K562 (cell line): ENCODE results near the gene PPP3CB. TPM values are rescaled to one million over a fixed set of nuclear protein-coding genes. Genes with fewer than 3 reads are reported as not detected.

ENCODE experiments used
- ATAC-seq: fragments of 200-7000 bp; cut with Tn5 transposase; 3 replicates; pipeline ENCODE4 v1.9.1; 2020; ENCODE audit warnings: moderate library complexity
- BruUV-seq: library from RNA; stranded (reverse); fragments of 400-500 nt; replicated peaks from 2 replicates; lab custom pipeline; 2021; lab: Mats Ljungman, UMichigan
- CTCF ChIA-PET: fragments of 300-600 bp; formaldehyde crosslinking; extraction: SDS; loops from one replicate; lab custom pipeline; 2021; ENCODE audit warnings: low intra/inter-chr PET ratio; lab: Yijun Ruan, JAX
- POLR2A ChIA-PET: fragments of 300-600, 350-650 bp; sonication (Branson Sonifier 250); formaldehyde crosslinking; extraction: SDS; loops from one replicate; lab custom pipeline; 2021; ENCODE audit warnings: antibody characterized with exemption, inconsistent platforms; lab: Yijun Ruan, JAX
- DNase-seq, 4 experiments: peaks; one replicate each; pipeline versions ENCODE4 v3.0.0 to v3.0.0-alpha.2; 2011 to 2018; ENCODE audit warnings: low spot score in 3 of 4, mixed read lengths in 3 of 4; ENCODE audit errors: extremely low read depth in 1 of 4
- FAIRE-seq: peaks from 2 replicates; lab custom pipeline; 2011; peaks lifted over from hg19 to GRCh38; lab: Jason Lieb, UNC
- H2AFZ ChIP-seq: 2 replicates; pipeline ENCODE4 v1.6.0; 2011; ENCODE audit warnings: low read depth, low read length, control low read depth, inconsistent platforms
- H3K27ac ChIP-seq: fragments of 200-600 bp; 3 replicates; pipeline ENCODE4 v1.8.0; 2011; ENCODE audit warnings: low read depth, mild to moderate bottlenecking, control low read depth, inconsistent platforms, low read length, moderate library complexity, mixed read lengths; ENCODE audit errors: extremely low read depth
- H3K27me3 ChIP-seq, 2 experiments: fragments of 300-600 bp in 1 of 2; 2 replicates in 1 of 2; 3 replicates in 1 of 2; pipeline versions ENCODE4 v1.6.0 to v1.8.0; 2011; ENCODE audit warnings: inconsistent platforms in 2 of 2, low read length in 2 of 2, mild to moderate bottlenecking in 1 of 2, mixed read lengths in 1 of 2, moderate library complexity in 1 of 2; ENCODE audit not compliant: control insufficient read depth in 2 of 2, insufficient read depth in 2 of 2
- H3K36me3 ChIP-seq: fragments of 300-600 bp; 3 replicates; pipeline ENCODE4 v1.8.0; 2011; ENCODE audit warnings: mild to moderate bottlenecking, low read length, inconsistent platforms; ENCODE audit not compliant: control insufficient read depth, insufficient read depth
- H3K4me1 ChIP-seq, 2 experiments: fragments of 200-600 bp in 1 of 2; replicated peaks in 1 of 2; 2 replicates in 1 of 2; 3 replicates in 1 of 2; pipeline versions ENCODE4 v1.5.1 to v1.8.0; 2011; ENCODE audit warnings: inconsistent platforms in 2 of 2, low read length in 2 of 2, mild to moderate bottlenecking in 1 of 2, mixed read lengths in 1 of 2, moderate library complexity in 1 of 2; ENCODE audit not compliant: control insufficient read depth in 2 of 2, insufficient read depth in 2 of 2
- H3K4me2 ChIP-seq: 2 replicates; pipeline ENCODE4 v1.6.1; 2011; ENCODE audit warnings: low read length, control low read depth, inconsistent platforms, mixed read lengths; ENCODE audit not compliant: insufficient read depth
- H3K4me3 ChIP-seq: fragments of 200-600 bp; sonication (generic), shearing (Covaris generic); 2 replicates; pipeline ENCODE4 v1.5.1; 2016; ENCODE audit warnings: control low read depth, inconsistent platforms
- H3K79me2 ChIP-seq: fragments of 200-600 bp; 3 replicates; pipeline ENCODE4 v1.8.0; 2011; ENCODE audit warnings: low read length, inconsistent platforms; ENCODE audit not compliant: control insufficient read depth, insufficient read depth
- H3K9ac ChIP-seq, 2 experiments: 2 replicates each; pipeline versions ENCODE4 v1.6.0 to v1.6.1; 2011; ENCODE audit warnings: low read depth in 2 of 2, low read length in 2 of 2, control low read depth in 1 of 2, inconsistent platforms in 1 of 2, mild to moderate bottlenecking in 1 of 2, mixed read lengths in 1 of 2; ENCODE audit not compliant: insufficient read depth in 1 of 2
- H3K9me1 ChIP-seq: one replicate; pipeline ENCODE4 v1.6.0; 2011; ENCODE audit warnings: inconsistent platforms, mild to moderate bottlenecking, low read length, moderate library complexity; ENCODE audit not compliant: control insufficient read depth, insufficient read depth
- H3K9me3 ChIP-seq: replicated peaks from 2 replicates; pipeline ENCODE4 v1.5.1; 2011; ENCODE audit warnings: low read depth, low read length, inconsistent platforms; ENCODE audit not compliant: control insufficient read depth, insufficient read depth
- H4K20me1 ChIP-seq: replicated peaks from 2 replicates; pipeline ENCODE4 v1.6.1; 2011; ENCODE audit warnings: low read length, inconsistent platforms, mixed read lengths; ENCODE audit not compliant: control insufficient read depth, insufficient read depth
- CEBPB ChIP-seq: fragments of 450-650 bp; IDR thresholded peaks from 2 replicates; pipeline ENCODE4 v1.6.1; 2016; ENCODE audit warnings: missing genetic modification characterization, missing compliant biosample characterization
- DMBX1 ChIP-seq: fragments of 250-450 bp; sonication (Bioruptor Pico); IDR thresholded peaks from 2 replicates; pipeline ENCODE4 v1.8.0; 2022; ENCODE audit warnings: inconsistent platforms, mild to moderate bottlenecking, moderate library complexity, borderline replicate concordance
- E2F8 ChIP-seq: fragments of 450-650 bp; IDR thresholded peaks from 2 replicates; pipeline ENCODE4 v1.7.1; 2018; ENCODE audit warnings: mild to moderate bottlenecking, low read depth; ENCODE audit not compliant: partially characterized antibody
- GTF3C2 ChIP-seq: IDR thresholded peaks from 3 replicates; pipeline ENCODE4 v1.6.1; 2011; ENCODE audit warnings: borderline replicate concordance, mild to moderate bottlenecking, moderate library complexity; ENCODE audit not compliant: insufficient read length; ENCODE audit errors: extremely low read depth
- KAT8 ChIP-seq: fragments of 450-650 bp; IDR thresholded peaks from 2 replicates; pipeline ENCODE4 v1.6.1; 2016; ENCODE audit warnings: low read depth, mild to moderate bottlenecking
- LEF1 ChIP-seq: fragments of 450-650 bp; IDR thresholded peaks from 2 replicates; pipeline ENCODE4 v1.6.1; 2016; ENCODE audit warnings: mild to moderate bottlenecking
- SAP30 ChIP-seq: fragments of 200-600 bp; sonication (generic); IDR thresholded peaks from 2 replicates; pipeline ENCODE4 v1.6.1; 2012; ENCODE audit warnings: borderline replicate concordance, low read depth, mild to moderate bottlenecking, moderate library complexity, low read length, control low read depth, inconsistent platforms; ENCODE audit not compliant: insufficient read depth, poor library complexity, severe bottlenecking
- SMAD3 ChIP-seq: fragments of 450-650 bp; formaldehyde crosslinking; conservative IDR thresholded peaks from 2 replicates; pipeline ENCODE4 v1.4.0; 2020; ENCODE audit warnings: mild to moderate bottlenecking
- SRSF1 ChIP-seq: fragments of 200-400 bp; formaldehyde crosslinking; IDR thresholded peaks from 2 replicates; pipeline ENCODE4 v1.6.1; 2017; ENCODE audit warnings: mild to moderate bottlenecking, low read depth, low read length, moderate library complexity
- THAP12 ChIP-seq: fragments of 250-450 bp; sonication (Bioruptor Pico); IDR thresholded peaks from 2 replicates; pipeline ENCODE4 v1.9.0; 2021; ENCODE audit warnings: mild to moderate bottlenecking, inconsistent platforms
- U2AF1 ChIP-seq: fragments of 200-400 bp; formaldehyde crosslinking; optimal IDR thresholded peaks from 2 replicates; pipeline ENCODE3; 2017; ENCODE audit warnings: mild to moderate bottlenecking, low read depth, low read length, moderate library complexity
- ZNF146 ChIP-seq: IDR thresholded peaks from one replicate; pipeline ENCODE4 v1.6.1; 2018; ENCODE audit warnings: missing compliant biosample characterization; ENCODE audit not compliant: unreplicated experiment
- ZNF77 ChIP-seq: fragments of 250-450 bp; sonication (Bioruptor Pico); IDR thresholded peaks from 2 replicates; pipeline ENCODE4 v1.5.0; 2020
- WGBS: fragments of 100-300 bp; shearing (Covaris generic); methylation state at CpG from one replicate; pipeline ENCODE4 v1.1.6; 2016; ENCODE audit warnings: low coverage, mixed read lengths; ENCODE audit not compliant: insufficient coverage; ENCODE audit errors: missing lambda C conversion rate; 5-methylcytosine and 5-hydroxymethylcytosine counted together
- in situ Hi-C: fragments of 300-500 bp; cut with MboI; formaldehyde crosslinking; loops from 4 replicates; pipeline ENCODE4 v1.15.0; 2018; ENCODE audit warnings: inconsistent platforms, mixed read lengths
- intact Hi-C: fragments of 100-400 bp; cut with micrococcal nuclease; formaldehyde crosslinking; loops from 2 replicates; pipeline ENCODE4 v1.14.2; 2022
- polyA plus RNA-seq, 8 experiments: library from polyadenylated mRNA; depleted of rRNA in 4 of 8; stranded (reverse) in 5 of 8; unstranded in 3 of 8; fragments of >200 nt; fragmentation: Nextera tagmentation in 2 of 8; fragmentation: Illumina TruSeq in 1 of 8; extraction: Ambion mirVana in 2 of 8; extraction: Trizol in 1 of 8; gene quantifications; 2 replicates each; pipeline versions ENCODE4 v1.2.1 to v1.2.3, GENCODE V29; 2011 to 2014; ENCODE audit warnings: inconsistent platforms in 1 of 8, missing spikeins in 1 of 8
- total RNA-seq, 7 experiments: library from RNA; depleted of rRNA in 6 of 7; stranded (reverse); fragments of >200 nt in 6 of 7; fragmentation: Illumina TruSeq in 2 of 7; extraction: Trizol in 2 of 7; gene quantifications; 2 replicates each; pipeline versions ENCODE4 v1.2.1 to v1.2.3, GENCODE V29; 2011 to 2021; ENCODE audit warnings: low replicate concordance in 1 of 7

PPP3CB gene
- total and polyA plus RNA-seq, 9 of the 15 experiments (the other 6 are each of a cell fraction or from before 2014, with no cell fraction given), result 9.6 to 27.6 (median 17.8) TPM

GRCh38 chr10:73459683-73460314, 36.0 kb downstream of the PPP3CB start:
- no peak overlapping the region for H3K4me3 ChIP-seq
- no peaks in the 10 kb centered on the region for H4K20me1 ChIP-seq
- FAIRE-seq (no peak), DNase-seq (peak in 2 of 4 experiments; percentile 17 to 32), ATAC-seq (peak; percentile 38)
- H3K27me3 ChIP-seq, result no peaks in the 10 kb centered on the region
- no peak overlapping the region; the same call in 1 of the 2 replicates for H3K4me2 ChIP-seq
- H3K4me1 ChIP-seq, result peaks cover 14 to 25% of the 10 kb centered on the region in 2 experiments; a peak in 4 of 5 replicates
- no TSS peak for BruUV-seq
- H3K79me2 ChIP-seq, result no peaks in the 10 kb centered on the region
- POLR2A ChIA-PET, result no interaction called here
- 19% methylated on average over 6 of the region's 6 CpGs for WGBS
- H2AFZ ChIP-seq, result peak overlapping the region; percentile 5
- intact Hi-C loops, result loop anchor here (5.0 kb wide), 1 partner anchor 212 kb away; the partner anchor contains the start of gene DNAJC9
- H3K9ac ChIP-seq, result no peak overlapping the region; a peak in 1 of 4 replicates
- H3K9me1 ChIP-seq, result no peaks in the 10 kb centered on the region
- in situ Hi-C loops, result no loop called here
- H3K27ac ChIP-seq, result peak overlapping the region; percentile 20; the same call in 1 of the 3 replicates
- H3K9me3 ChIP-seq, result peaks cover 6% of the 10 kb centered on the region; the same call in 1 of the 2 replicates
- CTCF ChIA-PET, result no interaction called here
- H3K36me3 ChIP-seq, result 0 out of 3 replicates have a peak, but pooled peaks cover 4% of the 10 kb centered on the region
- no peak for TF ChIP-seq SAP30
- TF ChIP-seq CEBPB (tag), result peak; percentile 96
- no peak for TF ChIP-seq ZNF77 (CRISPR knock-in tag)
- TF ChIP-seq U2AF1, result no peak
- TF ChIP-seq KAT8, result no peak
- no peak for TF ChIP-seq SRSF1
- no peak for TF ChIP-seq DMBX1 (CRISPR knock-in tag)
- TF ChIP-seq ZNF146 (CRISPR knock-in tag), result no peak
- 0 out of 2 replicates have a peak, but pooled peaks have one; percentile 10 for TF ChIP-seq LEF1
- no peak for TF ChIP-seq SMAD3
- no peak for TF ChIP-seq GTF3C2
- no peak for TF ChIP-seq THAP12 (CRISPR knock-in tag)
- TF ChIP-seq E2F8, result no peak
